ENCODE results near the gene KRTAP5-6.

KRTAP5-6 gene

DNA sequence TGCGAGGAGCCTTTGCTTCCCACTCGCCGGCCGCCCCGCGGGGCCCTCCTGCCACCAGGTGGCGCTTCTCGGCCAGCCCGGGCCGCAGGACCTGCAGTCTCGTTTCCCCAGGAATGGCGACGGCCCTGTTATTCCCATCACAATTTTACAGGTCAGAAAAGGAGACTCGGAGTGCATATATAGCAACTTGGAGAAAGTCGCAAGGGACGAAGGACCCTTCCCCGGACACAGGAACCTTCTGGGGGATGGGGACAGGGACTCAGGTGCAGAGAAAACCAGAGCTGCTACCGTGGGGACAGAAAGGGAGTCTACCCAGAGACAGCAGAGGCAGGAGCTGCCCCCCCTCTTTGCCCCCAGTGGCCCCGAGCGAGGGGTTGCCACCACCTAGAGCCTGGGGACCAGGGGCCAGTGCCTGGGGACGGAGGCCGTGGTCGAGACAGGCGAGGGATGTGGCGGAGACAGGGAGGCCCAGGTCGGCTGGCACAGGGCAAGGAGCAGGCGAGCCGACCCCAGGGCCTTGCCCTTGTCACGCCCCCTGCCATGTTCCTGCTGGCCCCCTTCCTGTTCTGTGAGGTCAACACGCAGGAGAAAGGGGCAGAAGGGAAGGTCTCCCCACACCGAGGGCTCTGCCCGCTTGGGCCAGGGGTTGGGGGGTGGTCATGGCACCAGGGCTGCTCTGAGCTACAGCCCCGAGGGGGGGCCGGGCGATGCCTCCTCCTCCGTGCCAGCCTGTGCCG lies 3.5 kb upstream of the KRTAP5-6 start:
- DNase-seq (ENCODE audit: low spot score) = peak; percentile 87

DNA sequence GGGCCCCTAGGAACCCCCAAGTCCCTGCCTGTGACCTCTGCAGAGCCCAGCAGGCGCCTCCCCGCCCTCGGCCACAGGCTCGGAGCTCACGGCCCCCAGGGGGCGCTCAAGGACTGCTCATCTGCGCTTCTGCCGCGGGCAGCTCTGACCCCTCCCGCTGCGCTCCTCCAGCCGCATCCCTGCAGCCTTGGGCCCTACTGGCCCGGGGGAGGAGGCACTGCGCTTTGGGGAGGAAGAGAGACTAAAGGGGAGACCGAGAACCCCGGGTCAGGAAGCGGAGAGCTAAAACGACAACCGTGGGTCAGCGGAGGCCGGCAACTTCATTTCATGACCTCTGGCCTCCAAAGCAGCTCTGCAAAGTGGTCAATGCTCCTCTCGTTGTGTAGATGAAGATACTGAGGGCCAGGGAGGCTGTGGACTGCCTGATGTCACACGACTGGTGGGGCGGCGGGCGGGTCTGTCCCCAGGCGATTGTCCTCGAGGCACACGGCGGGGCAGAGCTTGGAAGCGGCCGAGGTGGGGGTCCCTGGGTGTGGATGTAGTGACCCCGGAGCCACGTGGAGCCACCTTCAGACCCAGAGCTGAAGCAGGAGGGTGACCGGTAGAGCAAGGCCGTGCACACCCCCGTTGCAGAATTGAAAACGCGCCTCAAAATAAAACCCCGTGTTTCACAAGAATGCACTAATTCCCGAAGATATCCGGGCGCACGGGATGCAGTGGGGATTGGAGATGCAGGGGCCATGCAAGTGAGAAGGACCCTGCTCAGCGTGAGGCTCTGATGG lies 2.7 kb upstream of the KRTAP5-6 start:
- DNase-seq (ENCODE audit: low spot score) = peak; percentile 91
- TF ChIP-seq, protein P1, sequence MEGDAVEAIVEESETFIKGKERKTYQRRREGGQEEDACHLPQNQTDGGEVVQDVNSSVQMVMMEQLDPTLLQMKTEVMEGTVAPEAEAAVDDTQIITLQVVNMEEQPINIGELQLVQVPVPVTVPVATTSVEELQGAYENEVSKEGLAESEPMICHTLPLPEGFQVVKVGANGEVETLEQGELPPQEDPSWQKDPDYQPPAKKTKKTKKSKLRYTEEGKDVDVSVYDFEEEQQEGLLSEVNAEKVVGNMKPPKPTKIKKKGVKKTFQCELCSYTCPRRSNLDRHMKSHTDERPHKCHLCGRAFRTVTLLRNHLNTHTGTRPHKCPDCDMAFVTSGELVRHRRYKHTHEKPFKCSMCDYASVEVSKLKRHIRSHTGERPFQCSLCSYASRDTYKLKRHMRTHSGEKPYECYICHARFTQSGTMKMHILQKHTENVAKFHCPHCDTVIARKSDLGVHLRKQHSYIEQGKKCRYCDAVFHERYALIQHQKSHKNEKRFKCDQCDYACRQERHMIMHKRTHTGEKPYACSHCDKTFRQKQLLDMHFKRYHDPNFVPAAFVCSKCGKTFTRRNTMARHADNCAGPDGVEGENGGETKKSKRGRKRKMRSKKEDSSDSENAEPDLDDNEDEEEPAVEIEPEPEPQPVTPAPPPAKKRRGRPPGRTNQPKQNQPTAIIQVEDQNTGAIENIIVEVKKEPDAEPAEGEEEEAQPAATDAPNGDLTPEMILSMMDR (IDR thresholded peaks at IDR 0.05; ENCODE audit: extremely low read depth, missing control alignments) = peak; percentile 91

More for the DNA sequence above, 3.5 kb upstream of the KRTAP5-6 start:
- TF ChIP-seq, protein P1 (IDR thresholded peaks at IDR 0.05; ENCODE audit: extremely low read depth, missing control alignments) = peak; percentile 91

DNA sequence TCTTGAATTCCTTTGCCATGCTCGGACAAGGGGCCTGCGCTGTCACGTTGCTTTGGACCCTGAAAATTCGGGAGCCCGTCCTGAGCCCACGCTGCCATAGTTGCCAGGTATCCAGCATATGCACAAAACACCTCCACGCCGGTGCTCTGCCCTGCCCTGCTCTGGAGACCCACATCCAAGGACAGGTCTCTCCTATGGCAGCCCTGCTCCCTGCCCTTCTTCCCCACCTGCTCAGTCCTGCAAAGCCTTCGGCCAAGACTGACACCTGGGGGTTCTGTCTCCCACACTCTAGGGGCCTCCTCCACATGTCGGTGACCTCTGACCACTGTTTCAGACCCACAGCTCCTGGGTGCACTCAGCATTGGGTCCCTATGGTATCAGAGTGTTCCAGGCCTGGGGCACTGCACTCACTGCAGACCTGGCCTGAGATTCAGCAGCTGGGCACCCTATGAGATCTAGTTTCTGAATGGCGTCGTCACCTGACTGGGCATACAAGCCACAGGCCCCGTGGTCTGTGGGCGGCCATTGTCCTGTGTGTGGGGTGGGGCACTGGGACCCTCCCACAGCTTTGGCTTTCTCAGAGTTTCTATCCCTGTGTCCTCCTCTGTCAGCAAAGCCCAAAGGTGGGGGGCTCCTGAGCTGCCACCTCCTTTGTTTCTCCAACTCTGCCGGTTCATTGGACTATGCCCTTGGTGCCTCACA lies 2.0 kb upstream of the KRTAP5-6 start:
- DNase-seq (ENCODE audit: low spot score) = no peak
- TF ChIP-seq, protein P1 (IDR thresholded peaks at IDR 0.05; ENCODE audit: extremely low read depth, missing control alignments) = no peak

DNA sequence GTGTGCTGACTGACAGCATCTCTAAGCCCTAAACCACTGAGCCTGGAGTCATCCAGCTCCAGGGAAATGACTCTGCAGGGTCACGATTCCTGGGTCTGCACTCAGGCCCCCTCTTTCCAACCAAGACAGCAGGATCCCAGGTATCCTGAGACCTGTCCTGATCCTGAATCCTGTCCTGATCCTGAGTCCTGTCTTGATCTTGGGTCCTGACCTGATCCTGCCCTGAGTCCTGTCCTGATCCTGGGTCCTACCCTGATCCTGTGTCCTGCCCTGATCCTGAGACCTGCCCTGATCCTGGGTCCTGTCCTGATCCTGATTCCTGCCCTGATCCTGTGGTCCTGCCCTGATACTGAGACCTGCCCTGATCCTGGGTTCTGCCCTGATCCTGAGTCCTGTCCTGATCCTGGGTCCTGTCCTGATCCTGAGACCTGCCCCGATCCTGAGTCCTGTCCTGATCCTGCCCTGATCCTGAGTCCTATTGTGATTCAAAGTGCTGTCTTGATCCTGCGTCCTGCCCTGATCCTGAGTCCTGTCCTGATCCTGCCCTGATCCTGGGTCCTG lies 1.4 kb upstream of the KRTAP5-6 start:
- no peak for DNase-seq (ENCODE audit: low spot score)
- TF ChIP-seq, protein P1 (IDR thresholded peaks at IDR 0.05; ENCODE audit: extremely low read depth, missing control alignments) = no peak

DNA sequence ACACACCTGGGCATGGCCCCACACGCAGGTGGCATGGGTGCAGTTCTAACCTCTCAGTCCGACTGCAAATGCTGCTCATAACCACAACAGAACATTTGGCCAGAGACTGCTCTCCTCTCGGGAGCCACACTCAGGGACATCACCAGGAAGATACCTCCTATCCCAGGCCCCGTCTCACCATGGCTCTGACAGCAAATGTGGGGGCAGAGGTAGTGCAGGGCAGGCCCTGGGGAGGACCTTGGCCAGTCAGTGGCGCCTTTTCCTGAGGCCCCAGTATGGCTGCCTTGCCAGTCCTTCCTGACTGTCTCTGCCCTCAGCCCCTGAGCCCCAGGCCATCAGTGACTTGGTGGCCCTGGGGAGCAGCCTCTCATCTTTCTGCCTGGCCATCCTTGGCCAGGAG lies 2.8 kb downstream of the KRTAP5-6 start:
- TF ChIP-seq, protein P1 (IDR thresholded peaks at IDR 0.05; ENCODE audit: extremely low read depth, missing control alignments) = no peak
- no peak for DNase-seq (ENCODE audit: low spot score)

DNA sequence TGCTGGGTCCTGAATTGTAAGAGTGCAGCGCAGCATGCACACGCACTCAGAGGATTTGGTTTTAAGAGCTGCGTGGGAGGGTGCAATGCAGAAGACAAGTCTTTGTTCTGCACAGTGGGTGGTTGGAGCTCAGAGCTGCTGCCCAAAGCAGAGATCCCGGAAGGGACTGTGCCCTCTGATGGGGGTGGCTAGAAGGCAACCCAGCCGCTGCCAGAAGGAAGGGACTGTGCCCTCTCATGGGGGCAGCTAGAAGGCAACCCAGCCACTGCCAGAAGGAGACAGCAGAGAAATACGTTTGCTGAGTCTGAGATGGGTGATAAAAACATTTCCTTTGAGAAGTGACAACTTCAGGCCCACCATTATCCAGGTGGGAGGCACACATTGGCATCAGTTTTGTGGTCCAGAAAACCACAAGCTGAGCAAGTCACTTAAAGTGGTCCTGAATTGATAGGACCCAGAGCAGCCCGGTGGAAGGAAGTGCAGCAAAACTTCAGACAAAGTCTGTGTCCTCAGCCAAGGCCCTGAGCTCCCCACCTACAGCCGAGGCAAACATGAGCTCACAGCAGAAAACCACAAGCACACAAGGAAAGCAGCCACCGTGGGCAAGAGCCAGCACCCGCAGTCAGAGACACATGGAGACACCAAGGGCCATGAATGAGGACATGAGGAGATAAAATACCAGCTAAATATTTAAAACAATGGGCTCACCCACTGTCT lies 4.3 kb downstream of the KRTAP5-6 start:
- no peak for DNase-seq (ENCODE audit: low spot score)
- TF ChIP-seq, protein P1 (IDR thresholded peaks at IDR 0.05; ENCODE audit: extremely low read depth, missing control alignments) = no peak

Data from GM20000 (cell line).